Rectal smooth muscle tissue (tissue), 1 donor: ENCODE data around the gene NDUFS1.
A peak's percentile ranks its signal among the peaks of the same experiment; 100 is the strongest.
"Not testable (repeated sequence)": the region's sequence is repeated elsewhere in the genome, so short reads cannot be mapped to it uniquely, and the experiment has no call there.

Experiments used
- H3K27ac ChIP-seq: one replicate; pipeline ENCODE4 v1.7.0; 2013; ENCODE audit warnings: low read depth, low read length, inconsistent platforms
- H3K27me3 ChIP-seq: one replicate; pipeline ENCODE4 v1.7.0; 2013; ENCODE audit warnings: low read length; ENCODE audit not compliant: control insufficient read depth, insufficient read depth
- H3K36me3 ChIP-seq: one replicate; pipeline ENCODE4 v1.7.0; 2013; ENCODE audit warnings: low read length; ENCODE audit not compliant: control insufficient read depth, insufficient read depth
- H3K4me1 ChIP-seq: one replicate; pipeline ENCODE4 v1.7.0; 2013; ENCODE audit warnings: low read length; ENCODE audit not compliant: control insufficient read depth, insufficient read depth
- H3K4me3 ChIP-seq: one replicate; pipeline ENCODE4 v1.7.0; 2013; ENCODE audit warnings: low read length
- H3K9ac ChIP-seq: one replicate; pipeline ENCODE4 v1.7.0; 2013; ENCODE audit warnings: low read length

NDUFS1 gene

GRCh38 chr2:206159346-206160124 lies at the start of gene NDUFS1, which contains the start of gene EEF1B2:
NDUFS1 (minus strand) TSS chr2:206159444; CDS start chr2:206153678, 5,766 bp downstream.
EEF1B2 (plus strand) TSS chr2:206159895; CDS start chr2:206159980, 85 bp downstream.
- peak within 1 kb of the TSS; percentile 89 for H3K27ac ChIP-seq
- H3K27me3 ChIP-seq = no peaks in the 10 kb centered on the region
- peaks cover 3% of the 10 kb centered on the region for H3K4me1 ChIP-seq
- peak within 1 kb of the TSS; percentile 77 for H3K4me3 ChIP-seq
- peak within 1 kb of the TSS; percentile 64 for H3K9ac ChIP-seq
- peaks cover 5% of the 10 kb centered on the region for H3K36me3 ChIP-seq

GRCh38 chr2:206208900-206209299 lies 49.7 kb upstream of the NDUFS1 start:
- Histone ChIP-seq H3K36me3 (no peaks in the 10 kb centered on the region), H3K27me3 (no peaks in the 10 kb centered on the region), H3K27ac (no peak overlapping the region), H3K9ac (no peak overlapping the region), H3K4me3 (no peak overlapping the region), H3K4me1 (no peaks in the 10 kb centered on the region)

DNA sequence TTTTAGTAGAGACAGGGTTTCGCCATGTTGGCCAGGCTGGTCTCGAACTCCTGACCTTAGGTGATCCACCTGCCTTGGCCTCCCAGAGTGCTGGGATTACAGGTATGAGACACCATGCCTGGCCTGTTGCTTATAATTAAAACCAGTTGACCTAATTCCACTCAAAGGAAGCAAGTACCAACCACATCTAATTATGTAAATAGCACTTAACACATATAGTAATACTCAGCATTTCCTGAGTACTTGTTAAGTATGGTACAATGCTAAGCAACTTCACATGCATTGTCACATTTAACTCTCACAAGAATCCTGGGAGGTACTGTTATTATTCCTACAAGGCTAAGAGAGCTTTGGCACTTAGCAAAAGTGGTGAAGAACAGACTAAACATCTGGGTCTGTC lies 48.1 kb upstream of the NDUFS1 start:
- not testable (repeated sequence) for H3K27me3 ChIP-seq, H3K27ac ChIP-seq, H3K4me1 ChIP-seq, H3K36me3 ChIP-seq, H3K4me3 ChIP-seq, H3K9ac ChIP-seq

DNA sequence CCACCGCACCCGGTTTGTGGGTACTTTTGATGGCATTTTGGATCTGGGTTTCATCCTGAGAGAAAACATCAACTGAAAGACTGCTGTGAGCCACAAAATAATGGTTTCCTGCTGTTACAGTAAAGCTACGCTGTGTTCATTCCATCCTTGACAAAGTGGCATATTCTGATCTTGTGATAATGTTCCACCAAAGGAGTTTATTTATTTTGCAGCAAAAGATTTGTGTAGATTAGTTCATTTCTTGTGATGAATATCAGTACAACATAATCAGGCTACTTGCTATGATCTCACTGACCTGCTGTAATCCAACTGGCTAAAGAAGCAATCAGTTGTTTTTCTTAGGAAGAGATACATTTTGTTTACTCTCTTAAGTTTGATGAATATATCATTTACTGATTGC lies 45.5 kb upstream of the NDUFS1 start:
- H3K27ac ChIP-seq = no peak overlapping the region
- H3K27me3 ChIP-seq = no peaks in the 10 kb centered on the region
- no peaks in the 10 kb centered on the region for H3K36me3 ChIP-seq
- H3K9ac ChIP-seq = no peak overlapping the region
- no peak overlapping the region for H3K4me3 ChIP-seq
- no peaks in the 10 kb centered on the region for H3K4me1 ChIP-seq

DNA sequence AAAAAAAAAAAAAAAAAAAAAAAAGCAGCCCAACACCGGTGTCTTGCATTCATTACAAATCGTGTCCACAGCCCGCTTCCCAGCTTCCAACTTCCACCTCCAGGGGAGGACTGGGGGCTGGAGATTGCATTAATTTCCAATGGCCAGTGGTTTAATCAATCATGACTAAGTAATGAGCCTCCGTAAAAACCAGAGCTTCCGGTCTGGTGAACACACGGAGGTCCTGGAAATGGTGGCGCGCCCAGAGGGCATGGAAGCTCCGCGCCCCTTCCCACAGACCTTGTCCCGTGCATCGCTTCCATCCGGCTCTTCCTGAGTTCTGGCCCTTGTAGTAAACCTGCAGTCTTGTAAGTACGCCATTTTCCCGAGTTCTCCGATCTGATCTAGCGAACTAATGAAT lies 44.1 kb upstream of the NDUFS1 start:
- no peak overlapping the region for H3K4me3 ChIP-seq
- H3K27ac ChIP-seq = no peak overlapping the region

GRCh38 chr2:206202446-206202845 lies 43.2 kb upstream of the NDUFS1 start:
- no peak overlapping the region for H3K4me3 ChIP-seq
- H3K27ac ChIP-seq = no peak overlapping the region
- no peak overlapping the region for H3K9ac ChIP-seq
- no peaks in the 10 kb centered on the region for H3K27me3 ChIP-seq
- no peaks in the 10 kb centered on the region for H3K36me3 ChIP-seq
- no peaks in the 10 kb centered on the region for H3K4me1 ChIP-seq

More for the DNA sequence above, 44.1 kb upstream of the NDUFS1 start:
- no peaks in the 10 kb centered on the region for H3K36me3 ChIP-seq
- no peaks in the 10 kb centered on the region for H3K27me3 ChIP-seq
- no peaks in the 10 kb centered on the region for H3K4me1 ChIP-seq
- no peak overlapping the region for H3K9ac ChIP-seq

DNA sequence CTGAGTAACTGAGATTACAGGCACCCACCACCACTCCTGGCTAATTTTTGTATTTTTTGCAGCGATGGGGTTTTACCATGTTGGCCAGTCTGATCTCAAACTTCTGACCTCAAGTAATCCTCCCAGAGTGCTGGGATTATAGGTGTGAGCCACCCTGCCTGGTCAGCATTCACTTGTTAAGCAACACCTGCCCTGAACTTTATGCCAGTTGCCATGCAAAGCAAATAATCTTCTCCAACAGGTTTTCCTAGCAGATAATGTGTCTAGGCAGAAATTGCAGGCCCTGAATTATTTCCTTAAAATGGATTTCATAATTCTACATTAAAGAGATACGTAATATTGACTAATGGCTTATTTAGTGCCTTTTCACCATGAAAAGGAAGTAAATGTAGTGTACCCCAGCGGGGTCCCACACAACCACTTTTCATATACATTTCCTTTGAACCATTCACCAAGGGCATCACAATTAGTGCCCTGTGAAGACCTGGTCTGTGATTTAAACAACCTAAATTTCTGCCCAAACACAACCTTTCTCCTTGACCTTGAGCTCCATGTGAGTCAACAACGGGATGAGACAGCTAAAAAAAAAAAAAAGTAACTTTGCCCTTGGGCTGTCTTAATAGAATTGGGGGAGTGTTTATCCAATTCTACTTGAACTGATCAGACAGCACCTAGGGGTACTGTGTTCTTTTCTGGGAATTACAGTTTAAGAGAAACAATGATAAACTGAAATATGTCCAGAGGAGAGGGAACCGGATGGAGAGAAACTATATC lies 42.0 kb upstream of the NDUFS1 start:
- H3K9ac ChIP-seq = no peak overlapping the region
- H3K4me1 ChIP-seq = no peaks in the 10 kb centered on the region
- no peaks in the 10 kb centered on the region for H3K36me3 ChIP-seq
- H3K4me3 ChIP-seq = no peak overlapping the region
- no peak overlapping the region for H3K27ac ChIP-seq
- no peaks in the 10 kb centered on the region for H3K27me3 ChIP-seq

GRCh38 chr2:206198677-206199076 lies 39.4 kb upstream of the NDUFS1 start:
- no peak overlapping the region for H3K27ac ChIP-seq
- no peak overlapping the region for H3K4me3 ChIP-seq
- H3K9ac ChIP-seq = no peak overlapping the region
- no peaks in the 10 kb centered on the region for H3K27me3 ChIP-seq
- no peaks in the 10 kb centered on the region for H3K4me1 ChIP-seq
- H3K36me3 ChIP-seq = no peaks in the 10 kb centered on the region

GRCh38 chr2:206193671-206194357 lies 34.6 kb upstream of the NDUFS1 start:
- Histone ChIP-seq H3K4me3 (no peak overlapping the region), H3K27me3 (no peaks in the 10 kb centered on the region), H3K9ac (no peak overlapping the region), H3K27ac (no peak overlapping the region), H3K36me3 (no peaks in the 10 kb centered on the region), H3K4me1 (no peaks in the 10 kb centered on the region)

DNA sequence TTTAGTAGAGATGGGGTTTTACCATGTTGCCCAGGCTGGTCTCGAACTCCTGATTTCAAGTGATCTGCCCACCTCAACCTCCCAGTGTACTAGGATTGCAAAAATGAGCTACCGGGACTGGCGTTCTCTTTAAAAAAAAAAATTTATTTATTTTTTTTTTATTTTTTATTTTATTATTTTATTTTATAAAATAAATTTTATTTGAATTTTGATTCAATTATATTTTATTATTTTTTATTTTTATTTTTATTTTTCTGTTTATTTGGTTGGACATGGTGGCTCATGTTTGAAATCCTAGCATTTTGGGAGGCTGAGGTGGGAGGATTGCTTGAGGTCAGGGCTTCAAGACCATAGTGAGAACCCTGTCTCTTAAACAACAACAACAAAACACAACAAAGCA lies 32.9 kb upstream of the NDUFS1 start:
- Histone ChIP-seq H3K27me3 (no peaks in the 10 kb centered on the region), H3K9ac (no peak overlapping the region), H3K4me3 (no peak overlapping the region), H3K36me3 (no peaks in the 10 kb centered on the region), H3K27ac (no peak overlapping the region), H3K4me1 (no peaks in the 10 kb centered on the region)

GRCh38 chr2:206190689-206191088 lies 31.4 kb upstream of the NDUFS1 start:
- no peak overlapping the region for H3K4me3 ChIP-seq
- no peaks in the 10 kb centered on the region for H3K36me3 ChIP-seq
- H3K9ac ChIP-seq = no peak overlapping the region
- H3K27me3 ChIP-seq = no peaks in the 10 kb centered on the region
- no peak overlapping the region for H3K27ac ChIP-seq
- no peaks in the 10 kb centered on the region for H3K4me1 ChIP-seq

- Histone ChIP-seq H3K27ac (no peak overlapping the region), H3K36me3 (no peaks in the 10 kb centered on the region), H3K4me3 (no peak overlapping the region), H3K27me3 (no peaks in the 10 kb centered on the region), H3K4me1 (no peaks in the 10 kb centered on the region), H3K9ac (no peak overlapping the region)
Measured at GRCh38 chr2:206190111-206190510, 30.9 kb upstream of the NDUFS1 start.
